ENCODE data around the gene MEIS1. TPM values are rescaled to one million over a fixed set of nuclear protein-coding genes. Genes with fewer than 3 reads are reported as not detected.

MEIS1 gene
- total and polyA plus RNA-seq, 2 experiments from 2014 or later = 115 to 121 TPM

DNA sequence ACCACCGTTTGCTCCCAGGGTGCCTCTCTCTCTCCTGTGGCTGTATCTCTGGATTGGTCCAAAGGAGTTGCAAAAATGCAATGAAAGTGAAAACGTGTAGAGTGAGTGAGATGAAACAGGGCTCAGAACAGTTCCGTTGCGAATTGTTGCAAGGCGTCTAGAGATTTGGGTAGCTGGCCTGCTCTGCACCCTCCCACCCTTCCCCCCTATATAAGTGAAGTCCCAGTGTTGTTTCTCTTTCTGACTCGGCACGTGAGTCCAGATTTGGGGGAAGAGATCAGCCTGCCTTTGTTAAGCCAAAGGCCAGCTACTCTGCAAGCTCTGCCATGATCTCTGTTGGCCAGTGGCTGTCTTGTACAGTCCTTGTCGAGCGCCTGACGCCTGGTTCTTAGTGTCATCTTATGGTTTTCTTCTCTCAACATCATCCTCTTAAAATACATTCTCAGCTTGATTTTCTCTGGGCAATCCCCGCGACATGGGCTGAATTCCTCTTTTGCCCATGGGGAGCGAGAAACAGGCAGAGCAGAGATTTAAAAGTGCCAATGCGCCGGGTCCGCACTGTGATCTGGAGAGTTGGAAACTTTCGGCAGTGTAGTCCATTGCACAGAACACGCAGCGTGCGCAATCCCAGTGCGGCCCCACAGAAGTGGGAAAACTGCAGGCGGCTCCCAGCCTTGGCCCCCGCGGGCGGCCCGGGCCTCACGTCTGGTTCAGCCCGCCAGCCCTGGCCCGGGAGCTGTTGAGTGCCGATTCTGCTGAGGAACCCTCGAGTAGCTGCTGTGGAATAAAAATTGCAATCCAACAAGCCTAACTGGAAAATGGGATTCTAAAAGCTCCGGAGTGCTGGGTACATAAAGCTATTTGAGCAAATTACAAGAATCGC, 9.3 kb downstream of the MEIS1 start:
- peaks cover 50% of the 10 kb centered on the region for H3K4me1 ChIP-seq (ENCODE audit: low read depth)
- peak overlapping the region; percentile 99 for H3K27ac ChIP-seq
- peak in 1 of 2 donors; percentile 63 for DNase-seq (ENCODE audit: low read depth in 1 of 2, low spot score in 1 of 2)
- H3K4me3 ChIP-seq = peak overlapping the region; percentile 94
- peaks cover 48% of the 10 kb centered on the region for H3K36me3 ChIP-seq
- no peaks in the 10 kb centered on the region for H3K9me3 ChIP-seq (ENCODE audit: low read depth)
- TF ChIP-seq, protein P1, sequence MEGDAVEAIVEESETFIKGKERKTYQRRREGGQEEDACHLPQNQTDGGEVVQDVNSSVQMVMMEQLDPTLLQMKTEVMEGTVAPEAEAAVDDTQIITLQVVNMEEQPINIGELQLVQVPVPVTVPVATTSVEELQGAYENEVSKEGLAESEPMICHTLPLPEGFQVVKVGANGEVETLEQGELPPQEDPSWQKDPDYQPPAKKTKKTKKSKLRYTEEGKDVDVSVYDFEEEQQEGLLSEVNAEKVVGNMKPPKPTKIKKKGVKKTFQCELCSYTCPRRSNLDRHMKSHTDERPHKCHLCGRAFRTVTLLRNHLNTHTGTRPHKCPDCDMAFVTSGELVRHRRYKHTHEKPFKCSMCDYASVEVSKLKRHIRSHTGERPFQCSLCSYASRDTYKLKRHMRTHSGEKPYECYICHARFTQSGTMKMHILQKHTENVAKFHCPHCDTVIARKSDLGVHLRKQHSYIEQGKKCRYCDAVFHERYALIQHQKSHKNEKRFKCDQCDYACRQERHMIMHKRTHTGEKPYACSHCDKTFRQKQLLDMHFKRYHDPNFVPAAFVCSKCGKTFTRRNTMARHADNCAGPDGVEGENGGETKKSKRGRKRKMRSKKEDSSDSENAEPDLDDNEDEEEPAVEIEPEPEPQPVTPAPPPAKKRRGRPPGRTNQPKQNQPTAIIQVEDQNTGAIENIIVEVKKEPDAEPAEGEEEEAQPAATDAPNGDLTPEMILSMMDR (IDR thresholded peaks at IDR 0.05; ENCODE audit: low read depth, low read length) = no peak
- H3K27me3 ChIP-seq = no peaks in the 10 kb centered on the region

DNA sequence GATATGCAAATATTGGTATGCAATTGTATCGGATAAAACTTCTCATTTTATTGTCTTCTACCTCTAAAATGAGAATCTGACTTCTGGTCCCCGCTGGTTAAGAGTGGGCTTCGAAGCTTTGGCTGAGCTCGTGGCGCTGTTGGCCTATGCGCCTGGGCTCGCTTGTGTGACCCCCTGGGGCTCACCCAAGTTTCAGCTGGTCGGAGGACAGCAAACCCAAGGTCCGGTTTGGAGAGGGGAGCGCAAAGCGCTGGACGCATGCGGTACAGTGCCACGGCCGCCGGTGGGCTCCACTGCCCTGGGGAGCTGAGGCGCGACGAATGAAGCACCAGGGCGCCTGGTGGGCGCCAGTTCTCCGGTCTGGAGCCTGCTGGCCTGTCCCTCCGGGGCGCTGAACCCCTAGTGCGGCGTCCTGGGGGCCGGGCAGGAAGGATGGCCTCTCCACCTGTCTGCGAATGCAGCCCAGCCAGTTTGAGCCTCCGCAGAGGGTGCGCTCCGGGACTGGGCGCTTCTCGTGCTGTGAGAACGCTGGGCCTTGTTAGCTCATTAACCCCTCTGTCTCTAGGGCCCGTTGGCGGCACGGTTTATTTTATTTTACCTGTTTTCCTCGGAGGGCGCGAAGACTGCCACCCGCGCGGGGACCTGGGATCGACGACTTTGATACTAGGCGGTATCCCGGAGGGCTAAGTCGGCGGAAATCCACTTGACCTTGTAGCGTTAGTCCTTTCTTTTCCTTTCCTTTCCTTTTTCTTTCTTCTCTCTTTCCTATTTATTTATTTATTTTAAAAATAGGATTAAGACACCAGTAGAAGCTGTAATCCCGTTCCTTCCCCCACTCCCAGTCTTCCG, 10.4 kb downstream of the MEIS1 start:
- peak in 1 of 2 donors; percentile 78 for DNase-seq (ENCODE audit: low read depth in 1 of 2, low spot score in 1 of 2)
- Histone ChIP-seq H3K27ac (peak overlapping the region; percentile 99), H3K27me3 (no peaks in the 10 kb centered on the region), H3K36me3 (peaks cover 37% of the 10 kb centered on the region), H3K4me1 (ENCODE audit: low read depth) (peaks cover 53% of the 10 kb centered on the region), H3K9me3 (ENCODE audit: low read depth) (no peaks in the 10 kb centered on the region), H3K4me3 (peak overlapping the region; percentile 94)
- TF ChIP-seq, protein P1 (IDR thresholded peaks at IDR 0.05; ENCODE audit: low read depth, low read length) = no peak

DNA sequence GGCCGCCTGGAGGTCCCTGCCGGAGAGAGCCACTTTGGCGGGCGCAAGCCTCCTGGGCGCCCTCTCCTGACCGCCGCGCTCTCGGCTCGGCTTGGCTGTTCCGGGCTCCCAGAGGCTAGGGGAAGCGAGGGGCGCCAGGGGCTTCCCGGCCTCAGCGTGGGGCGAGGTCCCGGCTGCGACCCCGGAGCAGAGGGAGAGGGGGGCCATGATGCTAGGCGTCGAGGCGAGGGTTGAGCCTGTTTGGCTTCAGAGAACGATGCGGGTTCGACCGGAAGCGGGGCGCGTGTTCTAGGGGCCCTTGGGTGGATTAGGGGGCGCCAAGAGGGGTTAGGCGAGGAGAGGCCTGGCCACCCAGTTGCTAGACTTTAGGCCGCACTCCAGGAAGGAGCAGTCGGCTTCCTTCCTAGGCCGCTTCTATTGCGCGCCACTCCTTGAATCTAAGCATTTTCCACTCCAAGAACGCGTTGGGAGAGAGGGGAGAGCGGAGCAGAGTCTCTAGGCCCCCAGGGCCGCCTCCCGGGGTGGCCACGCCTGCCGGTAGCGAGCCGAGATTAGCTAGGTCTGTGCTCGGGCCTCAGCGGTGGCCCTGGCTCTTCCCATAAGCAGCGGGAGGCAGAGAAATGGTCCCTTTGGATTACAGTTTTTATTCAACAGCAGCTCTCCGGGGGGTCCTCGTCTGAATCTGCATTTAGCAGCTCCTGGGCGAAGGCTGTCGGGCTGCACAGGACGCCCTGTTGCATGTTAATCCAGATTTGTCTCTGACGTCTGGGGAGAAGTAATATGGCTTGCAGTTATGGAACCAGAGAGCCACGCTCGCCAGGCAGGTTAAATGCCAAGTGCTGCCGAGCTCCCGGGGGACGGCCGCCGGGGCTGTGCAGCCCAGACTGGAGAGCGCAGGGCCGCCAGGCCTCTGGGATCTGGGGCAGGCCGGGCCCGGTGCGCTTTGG, 11.3 kb downstream of the MEIS1 start:
- peak overlapping the region; percentile 94 for H3K4me3 ChIP-seq
- peaks cover 60% of the 10 kb centered on the region for H3K4me1 ChIP-seq (ENCODE audit: low read depth)
- no peaks in the 10 kb centered on the region for H3K27me3 ChIP-seq
- TF ChIP-seq, protein P1 (IDR thresholded peaks at IDR 0.05; ENCODE audit: low read depth, low read length) = peak; percentile 13
- peak overlapping the region; percentile 99 for H3K27ac ChIP-seq
- H3K9me3 ChIP-seq (ENCODE audit: low read depth) = no peaks in the 10 kb centered on the region
- peak; percentile 28 to 74 for DNase-seq (ENCODE audit: low read depth in 1 of 2, low spot score in 1 of 2)
- H3K36me3 ChIP-seq = peaks cover 34% of the 10 kb centered on the region

DNA sequence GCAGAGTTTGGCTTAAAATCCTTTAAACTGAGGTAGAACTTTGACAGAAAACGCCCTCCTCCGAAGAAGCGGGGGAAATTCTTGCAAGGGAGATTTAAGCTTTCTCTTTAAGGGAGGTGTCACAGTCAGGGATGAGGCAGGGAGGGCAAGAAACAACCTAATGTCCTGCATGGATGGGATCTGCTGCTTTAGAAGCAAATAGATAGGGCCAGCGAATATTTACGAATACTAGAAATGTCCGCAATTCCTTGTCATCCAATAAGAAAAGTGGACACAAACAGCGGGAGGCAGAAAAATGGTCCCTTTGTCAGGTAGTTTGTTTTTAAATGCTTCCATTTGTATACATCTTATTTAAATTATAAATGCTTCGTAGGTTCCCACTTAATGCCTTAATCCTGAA, 12.0 kb downstream of the MEIS1 start:
- Histone ChIP-seq H3K9me3 (ENCODE audit: low read depth) (no peaks in the 10 kb centered on the region), H3K4me3 (peak overlapping the region; percentile 94), H3K4me1 (ENCODE audit: low read depth) (peaks cover 53% of the 10 kb centered on the region), H3K27me3 (no peaks in the 10 kb centered on the region), H3K36me3 (peaks cover 27% of the 10 kb centered on the region), H3K27ac (peak overlapping the region; percentile 99)
- DNase-seq (ENCODE audit: low read depth in 1 of 2, low spot score in 1 of 2) = no peak
- TF ChIP-seq, protein P1 (IDR thresholded peaks at IDR 0.05; ENCODE audit: low read depth, low read length) = no peak

DNA sequence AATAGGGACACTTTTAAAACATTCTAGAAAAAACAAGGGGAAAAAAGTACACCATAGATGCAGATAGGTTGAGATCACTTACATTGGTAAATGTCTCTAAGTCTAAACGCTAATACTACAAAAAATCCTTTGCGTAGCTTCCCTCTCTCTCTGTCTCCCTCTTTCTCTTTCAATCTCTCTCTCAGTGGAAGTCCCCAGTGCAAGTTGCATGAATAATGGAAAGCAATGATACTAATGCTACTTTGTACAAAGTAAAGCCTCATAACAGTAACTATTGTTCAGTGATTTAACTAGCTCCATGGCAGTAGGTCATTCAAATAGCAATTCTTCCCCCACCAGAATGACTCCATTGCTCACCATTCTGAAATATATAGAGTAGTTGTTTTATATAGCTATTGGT, 12.8 kb downstream of the MEIS1 start:
- H3K4me3 ChIP-seq = peak overlapping the region; percentile 94
- H3K27ac ChIP-seq = peak overlapping the region; percentile 99
- peaks cover 27% of the 10 kb centered on the region for H3K36me3 ChIP-seq
- DNase-seq (ENCODE audit: low read depth in 1 of 2, low spot score in 1 of 2) = no peak
- TF ChIP-seq, protein P1 (IDR thresholded peaks at IDR 0.05; ENCODE audit: low read depth, low read length) = no peak
- no peaks in the 10 kb centered on the region for H3K27me3 ChIP-seq
- H3K4me1 ChIP-seq (ENCODE audit: low read depth) = peaks cover 46% of the 10 kb centered on the region
- H3K9me3 ChIP-seq (ENCODE audit: low read depth) = no peaks in the 10 kb centered on the region
